GM19397 (cell line): ENCODE results near the gene HTR2B.
"Not testable (repeated sequence)": the region's sequence is repeated elsewhere in the genome, so short reads cannot be mapped to it uniquely, and the experiment has no call there.

ENCODE experiments used
- ATAC-seq: cut with Tn5 transposase; IDR thresholded peaks from one replicate; pipeline ENCODE4 v1.9.1; 2021; ENCODE audit warnings: mild to moderate bottlenecking, moderate library complexity; ENCODE audit not compliant: unreplicated experiment

Gene HTR2B

DNA sequence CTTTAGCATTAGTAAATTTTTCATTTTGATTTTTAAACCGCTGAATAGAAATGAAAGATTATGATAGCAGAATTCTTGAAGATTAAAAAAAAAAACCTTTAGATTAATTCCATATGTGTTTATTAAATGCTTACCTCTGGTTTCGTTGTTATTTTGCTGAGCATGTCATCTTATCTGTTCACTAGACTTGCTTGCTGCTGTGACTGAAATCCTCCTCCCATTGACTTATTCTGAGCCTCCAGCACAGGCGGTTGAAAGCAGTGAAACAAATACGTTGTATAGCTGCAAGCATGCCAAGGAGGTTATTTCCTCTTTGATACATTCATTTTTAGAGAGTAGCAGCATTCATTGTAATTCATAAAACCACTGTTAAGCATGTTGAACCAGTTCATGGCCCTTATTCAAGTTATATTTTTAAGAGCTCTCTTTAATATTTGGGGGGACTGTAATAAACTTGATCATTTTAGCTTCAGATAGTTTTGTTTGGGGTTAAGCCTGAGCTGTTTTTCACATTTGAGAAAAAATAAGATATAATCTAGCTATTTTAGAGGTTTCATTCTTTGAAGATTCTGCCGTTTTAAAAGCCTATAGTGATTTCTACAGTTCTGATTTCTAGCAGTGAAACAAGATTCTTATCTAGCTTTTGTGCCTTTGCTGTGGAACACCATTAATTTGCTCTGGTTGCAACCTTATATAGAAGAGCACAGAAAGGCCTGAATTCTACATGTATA lies at the start of gene HTR2B:
HTR2B (minus strand) TSS at position 205 of the 731 bp plus-strand sequence. CDS start 1,278 bp downstream, outside the sequence.
- no peak for ATAC-seq

DNA sequence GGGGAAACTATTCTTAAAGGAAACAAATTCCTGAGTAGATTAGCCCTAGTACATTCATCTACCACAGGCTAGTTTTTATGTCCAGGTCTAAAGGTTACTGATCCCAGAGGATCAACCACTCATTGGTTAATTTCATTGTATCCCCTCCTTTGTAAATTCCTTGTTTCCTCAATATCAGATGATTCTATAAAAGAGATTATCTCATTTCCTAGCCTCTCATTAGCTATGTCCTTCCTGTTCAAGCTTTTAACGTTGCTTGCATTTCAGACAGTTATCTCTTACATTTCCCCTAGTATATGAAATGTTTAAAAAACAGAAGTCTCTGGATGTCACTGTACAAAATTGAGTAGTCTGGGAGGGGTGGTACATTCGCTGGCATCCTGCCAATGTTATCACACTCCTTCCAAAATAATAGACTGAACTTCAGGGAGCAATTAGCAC lies 49.4 kb upstream of the HTR2B start:
- no peak for ATAC-seq

DNA sequence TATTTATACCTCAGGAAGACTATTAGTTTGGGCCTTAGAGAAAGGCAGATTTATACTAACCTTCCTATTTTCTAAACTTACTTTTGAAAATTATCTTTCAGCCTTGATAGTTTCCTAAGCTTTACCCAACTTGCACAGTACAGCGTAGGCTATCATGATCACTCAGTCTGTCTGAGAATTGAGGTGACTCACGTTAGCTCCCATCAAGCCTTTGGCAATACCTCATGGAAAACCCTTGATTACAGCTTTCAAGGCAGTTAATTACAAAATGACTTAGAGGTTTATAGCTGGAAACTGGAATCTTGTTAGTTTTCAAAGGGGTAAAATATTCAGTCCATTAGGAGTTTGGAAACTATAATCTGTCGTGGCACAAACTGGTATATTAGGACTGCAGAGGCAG lies 47.2 kb upstream of the HTR2B start:
- no peak for ATAC-seq

DNA sequence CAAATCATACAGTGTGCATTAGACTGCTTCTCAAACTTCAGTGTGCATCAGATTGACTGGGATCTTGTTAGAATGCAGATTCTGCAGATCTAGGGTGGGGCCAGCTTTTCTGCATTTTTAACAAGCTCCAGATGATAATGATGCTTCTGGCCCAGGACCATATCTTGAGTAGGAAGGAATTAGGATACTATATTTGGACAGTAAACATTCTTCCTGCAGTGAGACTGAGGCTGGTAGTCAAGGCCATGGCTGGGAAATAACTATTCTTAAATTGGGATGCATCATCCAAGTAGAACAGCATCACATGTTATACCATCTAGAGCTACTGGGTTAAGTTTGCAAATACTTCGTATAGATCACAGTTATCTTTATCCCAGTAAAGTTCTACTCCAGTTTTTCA lies 45.2 kb upstream of the HTR2B start:
- no peak for ATAC-seq

DNA sequence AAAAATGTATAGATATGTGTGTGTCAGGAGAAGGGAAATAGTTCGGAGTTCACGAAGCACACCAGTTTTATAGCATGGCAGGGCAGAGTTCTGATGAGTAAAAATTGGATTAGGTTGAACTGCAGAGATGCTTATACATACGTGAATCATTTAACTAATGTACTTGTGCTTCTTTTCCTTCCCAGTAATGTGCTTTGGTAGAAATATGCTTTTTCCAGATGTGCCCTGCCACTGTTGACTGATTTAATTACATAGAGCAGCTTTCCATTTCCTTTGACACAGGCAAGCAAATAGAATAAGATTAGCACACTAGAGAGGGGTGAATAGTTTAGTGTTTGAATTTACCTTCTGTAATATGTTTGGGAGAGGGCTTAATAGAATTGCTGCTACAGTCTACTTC lies 44.6 kb upstream of the HTR2B start:
- ATAC-seq, result no peak

DNA sequence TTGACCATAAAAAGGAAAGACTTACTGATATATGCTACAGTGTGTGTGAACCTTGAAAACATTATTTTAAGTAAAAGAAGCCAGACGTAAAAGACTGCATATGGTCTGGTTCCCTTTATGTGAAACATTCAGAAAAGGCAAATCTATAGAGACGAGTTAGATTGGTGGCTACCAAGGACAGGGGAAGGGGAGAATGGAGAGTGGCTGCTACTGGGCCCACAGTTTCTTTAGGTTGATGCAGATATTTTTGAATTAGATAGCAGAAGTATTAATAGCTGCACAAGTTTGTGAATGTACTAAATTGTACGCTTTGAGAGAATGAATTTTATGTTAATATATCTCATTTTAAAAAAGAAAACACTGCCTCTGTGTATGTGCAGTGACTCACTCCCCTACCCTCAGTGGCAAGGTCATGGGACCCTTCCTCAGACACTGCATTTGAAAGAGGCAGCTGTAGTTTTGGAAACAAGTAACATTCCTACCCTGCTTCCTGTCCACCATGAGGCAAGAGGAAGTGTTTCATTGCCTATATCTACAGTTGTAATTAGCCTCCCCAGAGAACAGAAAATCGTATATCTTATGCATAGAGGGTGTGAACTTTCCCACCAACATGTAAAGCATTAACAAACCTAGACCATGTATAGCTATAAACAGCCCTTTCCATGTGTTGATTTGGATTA lies 43.8 kb upstream of the HTR2B start:
- ATAC-seq, result no peak

DNA sequence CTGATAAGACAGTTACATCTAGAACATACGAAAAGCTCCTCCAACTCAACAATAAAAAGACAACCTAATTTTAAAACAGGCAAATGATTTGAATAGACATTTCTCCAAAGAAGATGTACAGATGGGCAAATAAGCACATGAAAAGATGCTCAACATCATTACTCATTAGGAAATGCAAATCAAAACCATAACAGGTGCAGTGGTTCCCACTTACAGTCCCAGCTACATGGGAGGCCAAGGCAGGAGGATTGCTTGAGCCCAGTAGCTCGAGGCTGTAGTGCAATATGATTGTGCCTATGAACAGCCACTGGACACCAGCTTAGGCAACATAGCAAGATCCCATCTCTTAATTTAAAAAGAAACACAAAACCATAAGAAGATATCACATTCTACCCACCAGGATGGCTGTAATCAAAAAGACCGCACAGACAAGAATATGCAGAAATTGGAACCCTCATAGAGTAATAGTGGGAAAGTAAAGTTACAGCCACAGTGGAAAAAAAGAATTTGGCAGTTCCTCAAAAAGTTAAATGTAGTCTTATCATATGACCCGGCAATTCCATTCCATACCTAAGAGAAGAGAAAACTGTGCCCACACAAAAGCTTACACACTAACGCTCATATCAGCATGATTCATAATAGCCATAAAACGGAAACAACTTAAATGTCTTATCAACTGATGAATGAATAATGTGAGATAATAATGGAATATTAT lies 43.1 kb upstream of the HTR2B start:
- ATAC-seq, result no peak

DNA sequence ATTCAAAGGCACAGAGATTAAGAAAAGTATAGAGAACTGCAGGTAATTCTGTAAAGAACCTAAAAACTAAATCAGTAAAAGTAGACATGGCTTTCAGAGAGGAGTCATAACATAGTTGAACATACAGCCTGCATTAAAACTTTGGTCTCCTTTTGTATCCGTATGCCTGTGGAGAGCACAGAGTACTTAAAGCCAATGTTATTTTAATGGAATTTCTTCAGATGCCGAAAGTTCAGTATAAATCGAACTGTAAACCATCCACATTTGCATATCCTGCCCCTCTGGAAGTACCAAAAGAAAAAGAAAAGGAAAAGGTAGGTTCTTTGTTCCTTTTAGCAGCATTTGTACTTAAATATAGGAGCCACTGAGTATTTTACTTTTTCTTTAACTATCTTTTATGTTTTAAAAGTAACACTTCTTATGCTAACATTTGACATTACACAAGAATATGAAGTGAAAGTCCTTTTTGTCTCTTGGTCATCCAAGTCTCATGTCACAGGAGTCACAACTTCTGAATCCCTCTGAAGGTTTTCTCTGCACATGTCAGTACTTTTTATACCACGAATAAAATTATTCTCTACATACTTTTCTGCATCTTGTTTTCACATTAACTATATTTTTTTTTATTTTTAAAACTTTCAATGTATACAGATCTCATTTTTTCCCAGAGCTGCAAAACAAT lies 38.7 kb upstream of the HTR2B start:
- ATAC-seq, result no peak

DNA sequence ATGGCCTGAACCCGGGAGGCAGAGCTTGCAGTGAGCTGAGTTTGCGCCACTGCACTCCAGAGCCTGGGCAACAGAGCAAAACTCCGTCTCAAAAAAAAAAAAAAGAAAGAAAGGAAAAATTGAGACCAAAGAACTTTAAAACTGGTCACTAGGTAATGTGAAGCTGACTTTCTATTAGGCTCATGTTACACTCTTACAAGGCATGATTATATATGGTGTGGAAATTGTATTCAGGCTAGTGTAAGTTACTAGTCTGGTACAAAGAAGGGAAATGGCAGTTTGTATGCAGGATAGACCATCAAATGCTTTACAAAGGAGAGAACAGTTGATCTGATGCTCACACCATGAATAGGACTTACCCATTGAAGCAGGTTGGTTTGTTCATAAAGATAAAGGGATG lies 38.2 kb upstream of the HTR2B start:
- no peak for ATAC-seq

DNA sequence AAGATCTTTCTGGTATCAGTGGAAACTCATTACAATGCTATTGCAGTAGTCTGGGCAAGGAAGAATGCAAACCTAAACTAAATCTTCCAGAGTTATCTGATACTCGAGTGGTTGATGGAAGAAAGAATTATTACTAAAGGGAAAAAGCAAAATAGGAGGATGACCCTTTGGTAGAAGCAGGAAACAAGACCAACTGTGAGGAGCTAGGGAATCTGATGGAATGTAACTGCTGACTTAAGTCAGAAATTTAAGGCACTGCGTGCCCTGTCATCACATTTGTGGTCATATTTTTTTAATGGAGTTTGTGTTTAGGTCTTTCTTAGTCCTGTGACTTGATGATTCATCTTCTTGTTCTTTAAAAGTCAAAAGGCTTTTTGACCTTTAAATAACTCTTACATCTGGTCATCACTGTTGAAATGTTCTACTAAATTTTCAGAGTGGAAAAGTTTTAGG lies 37.1 kb upstream of the HTR2B start:
- ATAC-seq, result no peak

DNA sequence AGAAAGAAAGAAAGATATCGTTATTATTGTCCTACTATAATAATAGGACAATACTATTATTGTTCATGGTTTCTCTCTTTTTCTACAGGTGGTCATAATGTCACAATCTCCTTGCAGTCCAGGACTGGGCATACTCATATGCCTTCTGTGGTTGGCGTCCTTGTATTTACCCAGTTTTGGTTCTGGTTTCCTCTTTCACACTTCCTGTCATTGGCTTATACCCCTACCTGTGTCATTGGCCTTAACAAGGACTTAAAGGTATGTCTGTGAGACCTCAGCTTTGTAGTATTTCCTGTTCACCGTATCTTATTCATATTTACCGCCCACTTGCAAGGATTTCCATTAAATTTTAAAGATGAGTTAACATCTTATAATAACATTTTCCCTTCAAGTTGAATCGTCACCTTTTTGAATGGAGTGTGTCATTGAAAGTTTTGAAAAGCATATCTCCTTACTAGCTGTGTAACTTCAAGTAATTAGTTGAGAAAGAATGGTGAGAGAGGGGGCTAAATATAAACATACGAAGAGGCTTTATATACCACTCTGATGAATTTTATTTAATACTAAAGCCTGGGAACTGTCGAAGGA lies 36.5 kb upstream of the HTR2B start:
- no peak for ATAC-seq

DNA sequence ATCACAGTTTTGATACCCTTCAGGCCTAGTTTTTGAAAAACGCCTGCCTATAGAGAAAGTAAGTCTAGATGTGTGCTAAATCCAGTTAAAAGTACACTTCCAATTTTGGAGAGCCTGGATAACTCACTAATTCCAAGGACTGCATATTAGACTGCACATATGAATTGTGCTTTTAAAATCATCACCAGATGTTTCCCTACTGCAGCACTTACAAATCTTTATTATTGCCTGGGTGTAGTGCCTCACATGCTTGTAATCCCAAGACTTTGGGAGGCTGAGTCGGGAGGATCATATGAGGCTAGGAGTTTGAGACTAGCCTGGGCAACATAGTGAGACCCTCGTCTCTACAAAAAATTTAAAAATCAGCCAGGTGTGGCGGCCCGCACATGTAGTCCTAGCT lies 35.9 kb upstream of the HTR2B start:
- ATAC-seq, result no peak

DNA sequence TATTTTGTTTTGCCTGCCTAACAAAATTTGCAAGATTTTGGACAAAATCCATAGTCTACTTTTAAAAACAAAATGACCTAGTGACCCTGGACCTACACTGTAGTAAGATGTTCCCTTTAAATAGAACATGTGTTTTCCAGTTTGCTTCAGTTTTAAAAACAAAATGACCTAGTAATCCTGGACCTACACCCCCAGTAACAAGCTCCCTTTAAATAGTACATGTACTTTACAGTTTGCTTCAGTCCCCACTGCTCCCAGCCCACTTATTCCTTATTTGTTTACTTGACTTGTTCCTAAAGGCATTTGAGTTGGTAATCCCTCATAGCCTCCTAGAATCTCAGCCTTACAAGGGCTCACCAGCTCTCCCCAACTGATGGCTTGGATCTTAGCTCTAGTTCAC lies 34.5 kb upstream of the HTR2B start:
- ATAC-seq, result no peak

DNA sequence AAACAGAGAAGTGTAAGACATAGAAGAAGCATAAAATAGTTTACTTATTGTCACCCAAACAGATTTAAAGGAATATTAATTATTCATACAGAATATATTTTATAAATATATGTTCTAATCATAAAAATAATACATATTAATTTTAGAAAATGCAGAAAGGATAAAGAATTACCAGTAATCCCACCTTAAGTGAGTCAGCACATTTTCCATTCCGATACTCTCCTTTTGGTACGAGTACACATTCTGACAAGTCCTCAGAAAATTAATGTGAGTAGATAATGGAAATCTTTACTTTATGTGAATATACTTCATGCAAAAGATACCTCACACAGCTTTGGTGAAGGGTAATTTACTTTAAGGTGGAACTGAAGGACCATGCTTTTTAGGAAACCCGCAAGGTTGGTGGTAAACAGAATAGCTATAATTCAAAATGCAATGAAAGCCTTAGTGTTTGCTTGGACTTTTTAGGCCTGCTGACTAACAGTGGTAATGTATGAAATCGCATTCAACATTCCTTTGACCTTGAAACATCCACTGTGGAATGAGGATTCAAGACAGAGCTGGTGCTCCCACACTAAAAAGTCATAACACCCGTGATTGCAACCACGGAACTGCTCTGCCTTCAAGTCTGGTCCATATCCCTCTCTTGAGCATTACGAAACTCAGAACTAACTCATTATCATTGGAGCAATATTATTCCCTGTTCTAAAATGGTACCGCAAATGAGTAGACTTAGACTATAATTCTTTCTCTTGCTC lies 28.1 kb upstream of the HTR2B start:
- ATAC-seq, result no peak

DNA sequence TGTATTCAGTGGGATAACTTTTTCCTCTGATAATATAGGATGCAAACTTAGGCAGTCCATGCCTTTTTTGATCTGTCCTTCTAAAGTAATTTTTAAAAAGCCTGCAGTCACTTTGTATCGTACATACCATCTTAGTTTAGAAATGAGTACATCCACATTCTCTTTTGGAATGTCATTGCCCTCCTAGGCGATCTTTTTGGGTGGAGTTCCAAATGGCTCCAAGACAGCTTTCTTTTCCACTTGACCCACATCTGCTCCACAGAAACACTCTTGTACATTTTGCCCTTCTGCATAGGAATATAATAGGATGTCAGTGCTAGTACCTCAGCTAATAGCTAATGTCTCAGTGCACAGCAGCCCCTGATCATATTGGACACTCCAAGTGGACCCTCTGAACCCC lies 21.8 kb upstream of the HTR2B start:
- no peak for ATAC-seq

DNA sequence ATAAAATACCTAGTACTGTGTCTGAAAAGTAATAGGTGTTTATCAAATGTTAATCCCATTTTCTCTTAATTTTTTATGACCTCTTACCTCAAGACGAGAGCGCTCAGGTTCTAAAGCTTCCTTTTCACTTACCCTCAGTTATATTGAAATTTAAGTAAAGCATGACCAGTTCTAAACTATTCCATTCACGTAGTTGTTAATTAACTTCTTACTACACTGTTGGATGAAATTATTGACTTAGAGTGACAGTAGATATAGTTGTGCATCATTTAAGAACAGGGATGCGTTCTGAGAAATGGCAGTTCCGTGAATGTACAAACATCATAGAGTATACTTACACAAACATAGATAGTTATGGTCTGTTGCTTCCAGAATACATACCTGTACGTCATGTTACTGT lies 20.1 kb upstream of the HTR2B start:
- ATAC-seq, result no peak

DNA sequence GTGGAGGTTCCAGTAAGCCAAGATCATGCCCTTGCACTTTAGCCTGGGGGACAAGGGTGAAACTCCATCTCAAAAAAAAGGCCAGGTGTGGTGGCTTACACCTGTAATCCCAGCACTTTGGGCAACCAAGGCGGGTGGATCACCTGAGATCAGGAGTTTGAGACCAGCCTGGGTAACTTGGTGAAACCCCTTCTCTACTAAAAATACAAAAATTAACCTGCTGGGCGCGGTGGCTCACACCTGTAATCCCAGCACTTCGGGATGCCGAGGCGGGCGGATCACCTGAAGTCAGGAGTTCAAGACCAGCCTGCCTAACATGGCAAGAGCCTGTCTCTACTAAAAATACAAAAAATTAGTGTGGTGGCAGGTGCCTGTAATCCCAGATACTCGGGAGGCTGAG lies 16.0 kb upstream of the HTR2B start:
- ATAC-seq, result not testable (repeated sequence)

DNA sequence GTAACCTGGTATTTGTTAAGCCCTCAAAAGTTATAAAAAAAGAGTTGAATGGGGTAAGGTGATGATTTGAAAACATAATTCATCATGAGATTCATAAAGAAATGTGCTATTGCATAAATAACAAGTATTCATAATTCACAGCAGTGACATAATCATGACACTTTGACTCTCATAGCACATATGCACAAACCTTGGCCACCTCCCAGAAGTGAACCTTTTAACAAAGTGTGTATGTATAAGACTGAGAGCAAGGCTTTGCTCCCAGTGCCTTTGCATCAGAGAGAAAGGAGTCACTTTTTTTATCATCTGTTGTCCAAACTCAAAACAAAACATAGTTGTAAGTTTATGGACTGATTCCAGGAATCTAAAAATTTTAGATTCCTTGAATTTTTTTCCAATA lies 15.0 kb upstream of the HTR2B start:
- no peak for ATAC-seq

DNA sequence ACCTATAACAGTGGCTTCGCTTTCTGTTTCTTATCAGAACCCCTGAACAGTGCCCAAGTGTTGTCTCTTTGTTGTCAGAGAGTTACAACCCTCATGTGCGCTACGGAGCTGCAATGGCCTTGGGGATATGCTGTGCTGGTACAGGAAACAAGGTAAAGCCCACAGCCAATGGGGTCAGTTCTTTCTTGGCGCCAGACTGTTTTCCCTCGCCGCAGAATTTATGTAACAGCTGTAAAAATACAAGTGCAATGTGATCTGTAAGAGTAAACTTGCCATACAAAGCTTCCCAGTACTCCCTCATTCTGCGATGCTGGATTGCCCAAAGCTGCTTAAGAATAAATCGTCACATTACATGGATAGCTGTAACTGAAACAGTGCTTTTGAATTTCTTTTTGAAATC lies 13.9 kb upstream of the HTR2B start:
- no peak for ATAC-seq
